GM12878 (cell line): ENCODE measurements around the gene CYSLTR2. TPM values are rescaled to one million over a fixed set of nuclear protein-coding genes. Genes with fewer than 3 reads are reported as not detected.

Experiments used
- ATAC-seq: fragments of 200-7000 bp; cut with Tn5 transposase; 3 replicates; pipeline ENCODE4 v1.9.1; 2020; ENCODE audit warnings: mild to moderate bottlenecking, moderate library complexity
- BruUV-seq: library from RNA; stranded (reverse); fragments of 400-500 nt; replicated peaks from 2 replicates; lab custom pipeline; 2021; lab: Mats Ljungman, UMichigan
- CTCF ChIA-PET: fragments of 300-600 bp; sonication (Branson Sonifier 250); formaldehyde crosslinking; extraction: SDS; loops from one replicate; lab custom pipeline; 2021; ENCODE audit warnings: inconsistent platforms; lab: Yijun Ruan, JAX
- POLR2A ChIA-PET: fragments of 350-600 bp; formaldehyde crosslinking; extraction: SDS; loops from one replicate; lab custom pipeline; 2021; ENCODE audit warnings: inconsistent platforms; lab: Charles Lee
- RAD21 ChIA-PET: fragments of 300-600 bp; sonication (Branson Sonifier 250); formaldehyde crosslinking; loops from one replicate; lab custom pipeline; 2023; ENCODE audit warnings: antibody characterized with exemption; ENCODE audit not compliant: unreplicated experiment; lab: Charles Lee
- SMC1A ChIA-PET: fragments of 300-600 bp; sonication (Branson Sonifier 250); formaldehyde crosslinking; loops from one replicate; lab custom pipeline; 2023; ENCODE audit not compliant: unreplicated experiment, uncharacterized antibody; lab: Charles Lee
- DNase-seq: peaks from one replicate; pipeline ENCODE4 v3.0.0-alpha.2; 2011; ENCODE audit warnings: low read depth, low spot score
- FAIRE-seq: peaks from 3 replicates; lab custom pipeline; 2011; peaks lifted over from hg19 to GRCh38; lab: Jason Lieb, UNC
- H2AFZ ChIP-seq: 2 replicates; pipeline ENCODE4 v1.6.0; 2011; ENCODE audit warnings: low read depth, low read length, control low read depth; ENCODE audit not compliant: control insufficient read depth
- H3K27ac ChIP-seq: 2 replicates; pipeline ENCODE4 v1.5.1; 2011; ENCODE audit warnings: control low read depth; ENCODE audit not compliant: control insufficient read depth, insufficient read depth
- H3K27me3 ChIP-seq, 2 experiments: replicated peaks in 1 of 2; 2 replicates each; pipeline versions ENCODE4 v1.6.0 to v1.6.1; 2011; ENCODE audit warnings: low read length in 1 of 2; ENCODE audit not compliant: control insufficient read depth in 2 of 2, insufficient read depth in 2 of 2
- H3K36me3 ChIP-seq, 2 experiments: 2 replicates each; pipeline ENCODE4 v1.5.1; 2011; ENCODE audit warnings: low read length in 1 of 2; ENCODE audit not compliant: control insufficient read depth in 2 of 2, insufficient read depth in 2 of 2
- H3K4me1 ChIP-seq: 2 replicates; pipeline ENCODE4 v1.6.1; 2011; ENCODE audit warnings: mild to moderate bottlenecking, low read length, moderate library complexity, mixed read lengths; ENCODE audit not compliant: control insufficient read depth, insufficient read depth
- H3K4me2 ChIP-seq: 2 replicates; pipeline ENCODE4 v1.6.0; 2011; ENCODE audit warnings: control low read depth; ENCODE audit not compliant: control insufficient read depth, insufficient read depth
- H3K4me3 ChIP-seq: fragments of 200-600 bp; sonication (generic); 2 replicates; pipeline ENCODE4 v1.5.1; 2016
- H3K79me2 ChIP-seq: 2 replicates; pipeline ENCODE4 v1.6.0; 2011; ENCODE audit warnings: low read length; ENCODE audit not compliant: control insufficient read depth, insufficient read depth
- H3K9ac ChIP-seq: 2 replicates; pipeline ENCODE4 v1.8.0; 2011; ENCODE audit warnings: low read length, control low read depth, mixed read lengths; ENCODE audit not compliant: control insufficient read depth, insufficient read depth
- H3K9me3 ChIP-seq: replicated peaks from 3 replicates; pipeline ENCODE4 v1.5.1; 2011; ENCODE audit warnings: mild to moderate bottlenecking, low read length; ENCODE audit not compliant: control insufficient read depth, insufficient read depth
- H4K20me1 ChIP-seq: 2 replicates; pipeline ENCODE4 v1.6.0; 2011; ENCODE audit not compliant: control insufficient read depth, insufficient read depth
- CEBPB ChIP-seq, 2 experiments: fragments of 150-350 bp in 1 of 2; IDR thresholded peaks; 2 replicates each; pipeline ENCODE4 v1.6.1; 2012 to 2014; ENCODE audit warnings: low read depth in 2 of 2, low read length in 2 of 2, borderline replicate concordance in 1 of 2, inconsistent platforms in 1 of 2
- CHD2 ChIP-seq: IDR thresholded peaks from 2 replicates; pipeline ENCODE4 v1.6.1; 2011; ENCODE audit warnings: low read depth, low read length, improper control_type of control experiment, borderline replicate concordance
- GATAD2B ChIP-seq: fragments of 450-650 bp; conservative IDR thresholded peaks from 2 replicates; pipeline ENCODE4 v1.6.1; 2017; ENCODE audit warnings: low read depth, mild to moderate bottlenecking, moderate library complexity
- ZBTB40 ChIP-seq: fragments of 450-650 bp; IDR thresholded peaks from 2 replicates; pipeline ENCODE4 v1.6.1; 2016; ENCODE audit warnings: mild to moderate bottlenecking, moderate library complexity, borderline replicate concordance
- WGBS: methylation state at CpG from one replicate; pipeline ENCODE4 v1.1.6; 2016; ENCODE audit warnings: low lambda C conversion rate; ENCODE audit not compliant: insufficient replicate concordance, insufficient coverage; ENCODE audit errors: missing lambda C conversion rate; 5-methylcytosine and 5-hydroxymethylcytosine counted together
- in situ Hi-C: fragments of 300-500 bp; cut with MboI; formaldehyde crosslinking; loops from 9 replicates; pipeline ENCODE4 v1.14.3; 2018; ENCODE audit warnings: mixed read lengths
- intact Hi-C: fragments of 100-400 bp; cut with micrococcal nuclease; formaldehyde crosslinking; loops from one replicate; pipeline ENCODE4 v1.14.2; 2022; ENCODE audit not compliant: unreplicated experiment
- polyA plus RNA-seq, 11 experiments: library from polyadenylated mRNA; depleted of rRNA in 4 of 11; unstranded in 6 of 11; stranded (reverse) in 5 of 11; fragments of >200 nt; fragmentation: Nextera tagmentation in 4 of 11; fragmentation: Illumina TruSeq in 1 of 11; extraction: Ambion mirVana in 4 of 11; extraction: Trizol in 1 of 11; gene quantifications; 1 replicate in 1 of 11; 2 replicates in 10 of 11; pipeline versions ENCODE4 v1.2.1 to v1.2.3, GENCODE V29; 2011 to 2016; ENCODE audit warnings: inconsistent platforms in 2 of 11, missing spikeins in 2 of 11, low read depth in 1 of 11
- total RNA-seq, 4 experiments: library from RNA; depleted of rRNA in 3 of 4; stranded (reverse); fragments of >200 nt in 3 of 4; fragmentation: Illumina TruSeq in 1 of 4; extraction: Trizol in 1 of 4; gene quantifications; 2 replicates each; pipeline versions ENCODE4 v1.2.1 to v1.2.3, GENCODE V29; 2013 to 2021

The CYSLTR2 gene
- total and polyA plus RNA-seq, 10 of the 15 experiments (the other 5 are each of a cell fraction or from before 2014, with no cell fraction given): 0.02 to 0.08 (median 0.03) TPM; not detected in 5

GRCh38 chr13:48733739-48734335 is 80.1 kb downstream of the CYSLTR2 start:
- no peak for FAIRE-seq
- BruUV-seq: no TSS peak
- RAD21 ChIA-PET: interaction anchor here (1.9 kb wide), 1 partner anchor 138 kb away, joined by 4 read pairs; no protein-coding TSS in a partner anchor

GRCh38 chr13:48735571-48735970 is 81.8 kb downstream of the CYSLTR2 start:
- in situ Hi-C loops (no loop called here), intact Hi-C loops (no loop called here)
- ChIA-PET RAD21 (no interaction called here), POLR2A (no interaction called here), CTCF (interaction anchor here (0.7 to 4.9 kb wide), 2 partner anchors 13 to 402 kb away, joined by 3 to 13 read pairs; no protein-coding TSS in a partner anchor), SMC1A (no interaction called here)
- Histone ChIP-seq H3K27ac (no peak overlapping the region), H3K79me2 (no peaks in the 10 kb centered on the region), H3K4me2 (no peak overlapping the region), H3K4me1 (no peaks in the 10 kb centered on the region), H3K4me3 (no peak overlapping the region), H3K9me3 (no peaks in the 10 kb centered on the region; the same call in 2 of the 3 replicates), H3K36me3 (no peaks in the 10 kb centered on the region), H4K20me1 (no peaks in the 10 kb centered on the region), H3K27me3 (no peaks in the 10 kb centered on the region; a peak in 1 of 4 replicates), H2AFZ (no peak overlapping the region), H3K9ac (no peak overlapping the region)
- FAIRE-seq: no peak
- no peak for TF ChIP-seq CEBPB (IDR thresholded peaks at IDR 0.05; ENCODE audit: borderline replicate concordance in 1 of 2, low read depth in 2 of 2, low read length in 2 of 2)
- TF ChIP-seq ZBTB40: no peak
- ATAC-seq: no peak
- BruUV-seq: no TSS peak
- no peak for DNase-seq
- 0% methylated on average over 3 of the region's 3 CpGs for WGBS

More at GRCh38 chr13:48733739-48734335, 80.1 kb downstream of the CYSLTR2 start:
- Histone ChIP-seq H3K27me3 (no peaks in the 10 kb centered on the region; a peak in 1 of 4 replicates), H3K4me1 (no peaks in the 10 kb centered on the region), H3K27ac (no peak overlapping the region), H3K4me2 (no peak overlapping the region), H3K9me3 (no peaks in the 10 kb centered on the region; the same call in 2 of the 3 replicates), H3K79me2 (no peaks in the 10 kb centered on the region), H3K4me3 (no peak overlapping the region), H3K9ac (no peak overlapping the region), H3K36me3 (no peaks in the 10 kb centered on the region), H4K20me1 (no peaks in the 10 kb centered on the region), H2AFZ (no peak overlapping the region)
- ChIA-PET SMC1A (interaction anchor here (0.8 to 1.1 kb wide), 2 partner anchors 37 to 400 kb away, joined by 3 to 4 read pairs; no protein-coding TSS in a partner anchor), POLR2A (no interaction called here), CTCF (interaction anchor here (1.5 to 4.9 kb wide), 3 partner anchors 35 to 400 kb away, joined by 5 to 13 read pairs (median 11); no protein-coding TSS in a partner anchor)
- TF ChIP-seq GATAD2B (no peak), CHD2 (no peak)
- DNase-seq (no peak), ATAC-seq (no peak)
- in situ Hi-C loops: no loop called here
- 50% methylated on average over 5 of the region's 5 CpGs for WGBS
- intact Hi-C loops: loop anchor here (5.0 kb wide), 1 partner anchor 402 kb away; no protein-coding TSS in a partner anchor
